Jurkat, Clone E6-1 (cell line): ENCODE measurements around the gene BRSK2.

Experiments
- DNase-seq: peaks from one replicate; pipeline ENCODE4 v3.0.0-alpha.2; 2011; ENCODE audit warnings: low read depth, low spot score
- H3K4me3 ChIP-seq: 2 replicates; pipeline ENCODE4 v1.5.1; 2011; ENCODE audit warnings: mild to moderate bottlenecking, low read length, control low read depth, moderate library complexity

BRSK2 gene

GRCh38 chr11:1457326-1457680, 67.6 kb downstream of the BRSK2 start:
- no peak for DNase-seq
- no peak overlapping the region for H3K4me3 ChIP-seq

DNA sequence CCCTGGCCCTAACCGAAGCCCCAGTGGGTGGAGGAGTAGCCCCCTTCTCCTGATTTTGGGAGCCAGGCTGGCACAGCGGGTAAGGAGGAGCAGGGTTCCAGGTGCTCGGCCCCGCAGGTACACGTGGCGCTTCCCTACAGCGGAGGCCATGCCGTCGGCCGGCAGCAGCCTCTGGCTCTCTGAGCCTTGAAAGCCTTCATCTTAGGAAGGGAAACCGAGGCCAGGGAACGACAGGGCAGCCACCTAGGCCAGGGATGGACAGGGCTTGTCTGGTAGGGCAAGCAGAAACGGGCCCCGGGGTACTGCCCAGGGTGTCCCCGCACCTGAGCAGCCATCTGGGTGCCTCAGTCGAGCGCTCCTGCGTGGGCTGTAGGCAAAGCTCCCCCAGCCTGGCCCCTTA, 68.1 kb downstream of the BRSK2 start:
- no peak overlapping the region for H3K4me3 ChIP-seq
- DNase-seq = no peak

DNA sequence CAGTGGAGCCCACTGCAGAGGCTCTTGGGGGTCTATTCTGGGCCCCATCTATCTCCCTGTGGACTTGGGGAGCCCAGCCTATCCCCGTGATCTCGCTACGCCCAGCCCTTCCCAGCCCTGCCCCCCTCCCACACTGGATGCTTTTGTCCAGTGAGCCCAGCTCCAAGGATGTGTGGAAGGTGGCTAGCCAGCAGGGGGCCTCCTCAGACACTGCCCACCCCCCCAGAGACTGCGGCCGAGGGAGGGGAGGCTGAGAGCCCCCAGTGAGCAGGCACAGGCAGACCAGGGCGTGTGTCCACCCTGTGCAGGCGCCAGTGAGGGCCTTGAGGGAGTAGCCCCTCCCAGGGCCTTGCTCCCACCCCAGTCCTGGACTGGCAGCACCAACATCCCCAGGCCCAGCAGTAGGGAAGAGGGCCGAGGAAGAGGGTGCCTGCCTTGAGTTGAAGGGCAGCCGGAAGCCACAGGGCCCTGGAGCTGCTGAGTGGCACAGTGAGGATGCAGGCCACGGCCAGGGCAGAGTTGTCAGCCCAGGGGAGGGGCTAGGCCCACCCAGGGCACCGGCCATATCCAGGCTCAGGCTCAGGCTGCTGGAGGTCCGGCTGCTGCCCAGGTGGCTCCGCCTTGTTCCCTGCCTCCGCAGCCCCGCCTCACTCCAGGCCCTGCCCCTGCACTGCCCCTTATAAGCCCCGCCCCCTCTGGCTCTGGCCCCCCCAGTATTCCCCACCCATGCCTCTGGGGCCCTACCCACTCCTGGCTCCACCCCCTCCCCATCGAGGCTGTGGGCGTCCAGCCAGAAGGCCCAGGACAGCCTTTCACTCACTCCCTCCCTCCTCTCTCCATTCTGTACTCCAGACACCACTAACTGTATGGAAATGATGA, 68.8 kb downstream of the BRSK2 start:
- no peak overlapping the region for H3K4me3 ChIP-seq
- DNase-seq = no peak

DNA sequence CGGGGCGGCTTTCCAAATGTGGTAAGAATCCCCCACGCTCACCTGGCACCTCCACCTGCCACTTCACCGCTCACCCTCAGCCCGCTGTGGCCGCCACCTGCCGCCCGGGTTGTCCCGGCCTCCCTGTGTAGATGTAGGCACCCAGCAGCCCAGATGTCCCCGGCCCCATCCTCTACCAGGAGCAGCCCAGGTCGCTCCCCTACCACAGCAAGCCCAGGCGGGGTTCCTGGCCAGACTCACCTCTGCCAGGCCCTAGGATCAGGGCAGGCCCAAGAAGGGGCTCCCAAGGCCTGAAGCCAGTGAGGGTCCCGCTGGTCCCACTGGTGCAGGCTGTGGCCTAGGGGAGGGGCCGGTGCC, 69.5 kb downstream of the BRSK2 start:
- H3K4me3 ChIP-seq = no peak overlapping the region
- no peak for DNase-seq

DNA sequence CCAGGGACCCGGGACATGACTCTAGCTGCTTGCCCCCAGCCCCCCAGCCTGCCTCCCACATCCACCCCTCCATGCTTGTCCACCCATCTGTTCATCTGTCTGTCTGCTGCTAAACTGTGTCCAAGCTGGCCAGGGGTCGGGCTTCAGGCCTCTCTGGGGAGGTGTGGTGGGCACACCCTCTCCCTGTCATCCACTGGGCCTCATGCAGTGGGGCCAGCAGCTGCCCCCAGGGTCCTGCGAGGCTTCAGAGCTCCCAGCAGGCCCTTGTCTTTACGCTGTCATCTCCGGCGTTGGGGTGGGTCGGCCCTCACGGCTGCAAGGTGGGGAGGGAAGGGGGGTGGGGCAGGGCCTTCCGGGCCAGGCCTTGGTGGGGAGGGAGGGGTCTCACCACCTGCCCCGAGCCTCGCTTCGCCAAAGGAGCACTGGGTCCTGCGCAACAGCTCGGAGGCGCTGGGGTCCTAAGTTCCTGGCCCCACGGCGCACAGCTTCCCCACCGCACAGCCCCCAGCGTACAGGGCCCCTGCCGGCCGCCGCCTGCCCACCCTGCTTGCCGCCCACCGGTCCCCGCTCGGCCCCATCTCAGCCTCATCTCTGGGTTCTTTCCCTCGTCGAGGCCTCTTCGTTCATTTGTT, 70.1 kb downstream of the BRSK2 start:
- DNase-seq = no peak
- no peak overlapping the region for H3K4me3 ChIP-seq

GRCh38 chr11:1460396-1460985, 70.8 kb downstream of the BRSK2 start:
- DNase-seq = no peak
- no peak overlapping the region for H3K4me3 ChIP-seq

DNA sequence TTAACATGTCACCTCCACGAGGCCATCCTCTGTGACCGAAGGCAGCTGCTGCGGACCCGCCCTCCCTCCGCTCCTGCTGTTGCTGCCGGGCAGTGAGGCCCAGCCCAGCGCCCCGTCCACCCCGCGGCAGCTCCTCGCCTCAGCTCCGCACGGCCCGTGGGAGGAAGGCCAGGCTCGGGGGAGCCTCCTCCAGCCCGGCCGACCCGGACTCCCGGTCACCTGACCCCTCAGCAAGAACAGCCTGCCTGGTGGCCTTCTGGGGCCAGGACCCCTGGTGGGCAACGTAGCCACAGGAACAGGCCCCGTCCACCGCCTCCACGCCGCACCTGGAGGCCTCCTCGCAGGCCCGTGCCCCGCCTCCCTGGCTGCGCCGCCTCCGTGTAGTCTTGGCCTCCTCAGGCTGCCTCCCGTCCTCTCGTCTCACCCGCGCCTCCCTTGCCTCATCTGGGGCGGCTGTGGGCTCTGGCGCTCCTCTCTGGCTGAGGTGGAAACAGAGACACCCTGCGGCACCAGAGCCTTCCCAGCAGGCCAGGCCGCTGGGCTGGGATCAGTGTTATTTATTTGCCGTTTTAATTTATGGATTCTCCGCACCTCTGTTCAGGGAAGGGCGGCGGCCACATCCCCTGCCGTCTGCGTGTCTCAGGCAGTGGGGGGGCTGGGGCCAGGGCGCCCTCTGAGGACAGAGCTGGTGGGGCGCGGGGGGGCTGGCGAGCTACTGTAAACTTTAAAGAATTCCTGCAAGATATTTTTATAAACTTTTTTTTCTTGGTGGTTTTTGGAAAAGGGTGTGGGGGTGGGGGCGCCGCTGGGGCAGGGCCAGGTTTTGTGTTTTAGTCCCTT, 71.5 kb downstream of the BRSK2 start:
- no peak for DNase-seq
- H3K4me3 ChIP-seq = no peak overlapping the region

DNA sequence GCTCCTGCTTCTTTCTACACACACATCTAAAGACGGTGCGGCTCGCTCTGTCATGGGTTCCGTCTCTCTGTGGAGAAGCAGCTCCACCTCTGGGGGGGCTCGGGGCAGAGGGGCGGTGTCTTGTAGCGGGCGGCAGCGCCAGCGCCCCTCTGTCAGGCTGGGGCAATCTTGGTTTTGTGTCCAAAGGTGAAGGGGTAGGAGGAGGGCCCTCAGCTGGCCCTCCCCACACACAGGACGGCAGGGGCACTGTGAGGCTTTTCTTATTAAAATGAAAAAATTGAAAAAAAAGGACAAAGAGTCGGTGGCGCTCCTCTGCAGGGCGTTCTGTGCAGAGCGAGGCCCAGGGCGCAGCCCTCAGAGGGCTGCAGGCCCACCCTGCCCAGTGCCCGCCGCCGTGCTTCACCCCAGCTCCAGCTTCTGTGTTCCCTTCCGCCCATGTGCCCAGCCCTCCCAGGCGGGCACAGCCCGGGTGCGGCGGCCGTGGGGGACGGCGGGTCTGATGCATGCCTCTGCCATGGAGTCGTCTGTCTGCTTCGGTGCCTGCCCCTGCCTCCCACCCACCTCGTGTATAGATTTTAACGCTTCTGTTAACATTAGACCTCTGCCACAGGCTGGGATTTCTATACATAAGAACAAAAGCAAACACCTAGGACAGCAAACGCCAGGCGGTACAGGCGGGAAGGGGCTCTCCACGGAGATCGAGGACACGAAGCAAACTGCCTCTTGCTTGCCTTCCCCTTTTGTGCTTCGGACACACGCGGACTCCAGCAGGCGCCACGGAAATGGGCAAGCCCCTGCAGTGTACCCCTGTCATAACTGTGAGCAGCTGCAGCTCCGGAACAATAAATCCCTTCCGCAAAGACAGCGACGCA, 72.3 kb downstream of the BRSK2 start:
- H3K4me3 ChIP-seq = no peak overlapping the region

DNA sequence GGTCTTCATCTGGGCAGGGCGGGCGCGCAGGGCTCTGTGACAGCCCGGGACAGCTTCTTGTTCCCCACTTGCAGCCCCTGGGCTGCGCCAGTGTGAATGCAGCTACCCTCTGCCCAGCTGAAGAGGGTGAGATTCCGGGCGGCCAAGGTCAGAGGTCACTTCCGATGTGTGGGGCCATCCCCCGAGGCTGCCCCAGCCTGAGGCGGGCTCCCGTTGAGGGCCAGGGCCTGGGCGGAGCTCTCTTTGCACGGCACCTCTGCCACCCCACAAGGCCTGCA, 72.9 kb downstream of the BRSK2 start:
- no peak for DNase-seq
- H3K4me3 ChIP-seq = no peak overlapping the region

More for the DNA sequence above, 72.3 kb downstream of the BRSK2 start:
- DNase-seq = no peak

GRCh38 chr11:1463056-1463455, 73.3 kb downstream of the BRSK2 start:
- no peak overlapping the region for H3K4me3 ChIP-seq
- no peak for DNase-seq

GRCh38 chr11:1466784-1467183, 77.0 kb downstream of the BRSK2 start:
- no peak for DNase-seq

GRCh38 chr11:1467270-1467669, 77.5 kb downstream of the BRSK2 start:
- DNase-seq = no peak
- no peak overlapping the region for H3K4me3 ChIP-seq

More at GRCh38 chr11:1466784-1467183, 77.0 kb downstream of the BRSK2 start:
- H3K4me3 ChIP-seq = no peak overlapping the region

DNA sequence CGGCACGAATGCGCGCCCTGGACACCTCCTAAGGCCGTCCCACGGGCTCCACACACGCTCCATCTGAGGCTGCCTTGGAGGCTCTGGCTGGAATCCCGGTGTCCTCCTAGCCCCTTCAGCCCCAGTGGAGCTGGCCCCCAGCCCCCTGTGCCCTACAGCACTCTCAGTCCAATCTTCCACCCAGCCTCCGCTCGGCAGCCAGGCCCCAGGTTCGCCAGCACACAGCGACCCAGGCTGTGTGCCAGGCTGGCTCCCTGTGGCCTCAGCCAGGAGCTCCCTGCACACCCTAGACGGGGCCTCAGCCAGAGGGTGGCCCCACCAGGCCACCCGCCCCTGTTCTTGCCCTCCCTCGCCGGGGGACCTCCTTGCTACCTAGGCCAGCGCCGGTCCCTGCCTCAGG, 78.3 kb downstream of the BRSK2 start:
- no peak overlapping the region for H3K4me3 ChIP-seq
- DNase-seq = no peak

DNA sequence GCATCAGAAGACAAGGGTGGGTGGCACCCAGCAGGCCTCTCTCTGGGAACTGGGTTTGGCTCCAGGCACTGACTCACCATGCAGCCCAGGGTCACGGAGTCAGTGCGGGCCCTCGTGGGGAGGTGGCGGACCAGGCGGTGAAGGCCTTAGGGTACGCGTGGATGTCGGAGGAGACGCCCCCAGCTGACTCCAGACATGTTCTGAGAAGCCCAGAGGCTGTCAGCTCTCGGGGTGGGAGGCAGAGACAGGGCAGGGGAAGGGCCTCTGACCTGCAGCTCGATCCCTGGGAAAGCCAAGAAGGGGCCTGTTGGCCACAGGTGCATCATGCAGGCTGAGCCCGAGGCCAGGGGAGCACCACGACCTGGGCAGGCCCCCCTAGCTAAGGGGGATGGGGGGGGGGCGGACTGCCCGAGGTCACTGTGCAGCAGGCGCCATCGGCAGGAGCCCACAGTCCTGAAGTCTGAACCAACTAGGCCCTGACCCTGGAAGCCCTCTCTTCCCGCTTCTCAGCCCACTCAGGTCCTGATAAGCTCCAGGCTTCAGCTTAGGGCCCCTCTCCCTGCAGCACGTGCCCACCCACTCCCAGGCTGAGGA, 78.8 kb downstream of the BRSK2 start:
- H3K4me3 ChIP-seq = no peak overlapping the region
- DNase-seq = no peak

- H3K4me3 ChIP-seq = no peak overlapping the region
- DNase-seq = no peak
Observed at GRCh38 chr11:1469287-1469910, 79.7 kb downstream of the BRSK2 start.

DNA sequence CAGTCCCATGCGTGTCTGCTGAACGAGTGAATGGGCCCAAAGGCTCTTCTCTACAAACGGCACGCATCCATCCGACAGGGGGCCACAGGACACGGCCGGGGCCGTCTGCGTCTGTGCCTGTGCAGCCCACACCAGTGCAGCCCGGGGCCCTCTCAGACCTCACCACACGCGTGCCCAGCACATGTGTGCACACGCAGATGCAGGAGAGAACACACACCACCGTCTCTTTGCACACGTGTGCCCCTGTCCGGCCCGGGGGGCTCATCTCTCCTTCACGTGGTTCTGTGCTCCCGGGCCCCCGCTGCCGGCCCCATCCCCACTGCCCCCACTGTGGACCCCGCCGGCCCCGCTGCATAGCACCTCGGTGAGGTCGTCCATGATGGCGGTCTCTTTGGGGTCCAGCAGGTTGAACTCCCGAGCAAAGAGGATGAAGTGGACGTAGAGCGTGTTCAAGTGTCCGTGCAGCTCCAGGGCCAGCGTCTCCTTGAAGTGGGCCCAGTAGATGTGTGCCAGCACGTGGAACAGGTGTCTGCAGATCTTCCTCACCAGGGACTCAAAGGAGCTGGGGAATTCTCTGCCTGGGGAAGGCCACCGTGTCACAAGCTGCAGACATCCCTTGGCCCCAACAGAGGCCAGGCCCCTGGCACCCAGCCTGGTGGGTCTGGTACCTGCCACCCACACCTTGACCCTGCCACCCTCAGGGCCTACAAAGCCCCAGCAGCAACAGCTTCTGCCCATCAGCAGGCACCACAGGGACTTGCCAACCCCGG, 80.4 kb downstream of the BRSK2 start:
- no peak for DNase-seq
- no peak overlapping the region for H3K4me3 ChIP-seq
